Measurements from ENCODE around the gene KRT84. TPM values are rescaled to one million over a fixed set of nuclear protein-coding genes. Genes with fewer than 3 reads are reported as not detected.
A peak's percentile ranks its signal among the peaks of the same experiment; 100 is the strongest.

The KRT84 gene
- total RNA-seq, 6 donors from 2014 or later: not detected

GRCh38 chr12:52331833-52332232 is 53.6 kb downstream of the KRT84 start:
- Histone ChIP-seq H3K4me3 (no peak overlapping the region), H3K27ac (no peak overlapping the region), H3K9me3 (peaks cover 0 to 8% (median 0%) of the 10 kb centered on the region in 4 donors), H3K27me3 (no peaks in the 10 kb centered on the region), H3K4me1 (peaks cover 0 to 3% (median 0%) of the 10 kb centered on the region in 4 donors), H3K36me3 (no peaks in the 10 kb centered on the region)
- 76 to 94% methylated on average over 3 of the region's 3 CpGs for WGBS, 2 donors
- DNase-seq (no peak), ATAC-seq (ENCODE audit: low FRiP score in 2 of 2) (no peak)
- TF ChIP-seq EP300 (IDR thresholded peaks at IDR 0.05) (no peak), POLR2A (IDR thresholded peaks at IDR 0.05) (no peak), CTCF (IDR thresholded peaks at IDR 0.05) (no peak), POLR2AphosphoS5 (IDR thresholded peaks at IDR 0.05) (no peak)

DNA sequence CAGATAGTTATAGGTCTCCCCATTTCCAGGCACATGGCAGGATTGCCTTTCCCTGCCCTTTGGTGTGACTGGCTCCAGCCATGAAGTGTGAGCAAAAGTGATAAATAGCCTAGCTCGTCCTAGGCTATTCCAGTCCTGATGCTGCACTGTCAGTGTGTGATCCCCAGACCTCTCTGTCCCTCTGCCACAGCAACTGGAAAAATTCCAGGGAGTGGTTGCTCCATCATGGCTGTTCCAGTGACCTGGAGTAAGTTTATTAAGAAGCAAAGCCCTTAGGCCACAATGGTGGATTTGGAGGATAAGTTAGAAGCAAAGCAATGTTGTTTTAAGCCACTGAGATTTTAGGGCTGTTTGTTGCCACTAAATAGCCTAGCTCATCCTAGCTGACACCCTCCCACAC is 54.4 kb downstream of the KRT84 start:
- WGBS, 2 donors: 82% methylated on average over 1 of the region's 1 CpG; no CpG with 5 or more reads in 1 of the 2 donors
- Histone ChIP-seq H3K27me3 (no peaks in the 10 kb centered on the region), H3K4me3 (no peak overlapping the region), H3K36me3 (no peaks in the 10 kb centered on the region), H3K9me3 (peaks cover 0 to 4% (median 0%) of the 10 kb centered on the region in 4 donors), H3K27ac (no peak overlapping the region), H3K4me1 (peaks cover 0 to 3% (median 0%) of the 10 kb centered on the region in 4 donors)
- no peak for DNase-seq
- no peak for ATAC-seq (ENCODE audit: low FRiP score in 2 of 2)
- TF ChIP-seq CTCF (IDR thresholded peaks at IDR 0.05) (no peak), POLR2A (IDR thresholded peaks at IDR 0.05) (no peak), POLR2AphosphoS5 (IDR thresholded peaks at IDR 0.05) (no peak), EP300 (IDR thresholded peaks at IDR 0.05) (no peak)

DNA sequence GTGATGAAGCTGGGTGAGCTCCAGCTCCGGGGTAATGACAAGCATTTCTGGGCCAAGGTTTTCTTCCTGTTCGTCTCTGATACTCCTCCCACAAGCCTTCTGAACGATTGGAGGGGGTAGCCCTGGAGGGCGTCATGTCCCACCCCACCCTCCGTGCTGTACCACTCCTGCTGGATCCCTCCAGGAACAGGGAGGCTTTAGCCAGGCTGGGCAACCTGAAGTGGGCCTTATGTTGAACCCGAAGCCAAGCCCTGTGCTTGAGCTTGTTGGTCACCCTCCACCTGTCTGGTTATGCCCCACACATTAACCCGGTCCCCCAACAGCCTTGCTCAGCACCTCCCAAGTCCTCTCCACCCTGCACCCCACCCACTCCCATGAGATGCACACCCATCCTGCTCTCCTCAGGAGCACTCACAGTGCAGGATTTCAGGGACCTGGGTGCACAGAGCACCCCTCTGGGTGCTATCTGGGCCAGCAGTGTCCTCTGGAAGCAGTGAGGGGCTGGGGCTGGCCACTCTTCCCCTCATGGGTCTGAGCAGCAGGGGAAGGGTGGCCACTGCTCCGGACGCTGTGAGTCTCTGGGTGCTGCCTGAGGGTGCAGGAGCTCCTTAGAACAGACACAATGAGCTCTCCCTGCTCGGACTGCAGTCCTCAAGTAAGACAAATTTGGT is 57.5 kb downstream of the KRT84 start:
- H3K9me3 ChIP-seq: no peaks in the 10 kb centered on the region
- no peak overlapping the region for H3K4me3 ChIP-seq
- H3K27me3 ChIP-seq: no peaks in the 10 kb centered on the region
- H3K27ac ChIP-seq: no peak overlapping the region
- H3K4me1 ChIP-seq: peaks cover 0 to 3% (median 0%) of the 10 kb centered on the region in 4 donors
- no peaks in the 10 kb centered on the region for H3K36me3 ChIP-seq
- TF ChIP-seq EP300 (IDR thresholded peaks at IDR 0.05): no peak
- no peak for TF ChIP-seq CTCF (IDR thresholded peaks at IDR 0.05)
- TF ChIP-seq POLR2A (IDR thresholded peaks at IDR 0.05): no peak
- 65 to 67% methylated on average over 3 to 10 of the region's 10 CpGs for WGBS, 2 donors
- DNase-seq: peak in 1 of 2 donors; percentile 17
- peak in 1 of 2 donors; percentile 3 for ATAC-seq (ENCODE audit: low FRiP score in 2 of 2)

Other genes with a start within 250 kb of the KRT84 start
- gene KRT80, start 193.6 kb downstream of the KRT84 start, total RNA-seq: 10 to 100 TPM in 2 of 6 donors, 1 to 10 TPM in 4; 2.1 to 15.2 (median 6.6) TPM
- gene KRT7, start 152.4 kb downstream of the KRT84 start, total RNA-seq: 1,000 to 10,000 TPM in 2 of 6 donors, 100 to 1,000 TPM in 4; 247 to 1,279 (median 821) TPM
- gene KRT86, start 111.0 kb downstream of the KRT84 start, total RNA-seq: 1 to 10 TPM in 2 of 6 donors, under 1 TPM in 2, not detected in 2; 0.30 to 1.5 (median 0.93) TPM
- gene KRT81, start 94.1 kb downstream of the KRT84 start, total RNA-seq: 1 to 10 TPM in 1 of 6 donors, under 1 TPM in 3, not detected in 2; 0.39 to 1.4 (median 0.52) TPM
- gene KRT83, start 64.3 kb downstream of the KRT84 start, total RNA-seq: not detected
- not detected for gene KRT85, start 18.2 kb downstream of the KRT84 start, total RNA-seq
- not detected for gene KRT82, start 20.7 kb upstream of the KRT84 start, total RNA-seq
- not detected for gene KRT75, start 48.7 kb upstream of the KRT84 start, total RNA-seq
- under 1 TPM in 1 of 6 donors, not detected in 5; 0.17 TPM for gene KRT6B, start 66.5 kb upstream of the KRT84 start, total RNA-seq
- not detected for gene KRT6C, start 88.2 kb upstream of the KRT84 start, total RNA-seq
- 1 to 10 TPM in 4 of 6 donors, under 1 TPM in 1, not detected in 1; 0.61 to 4.5 (median 1.4) TPM for gene KRT6A, start 107.6 kb upstream of the KRT84 start, total RNA-seq
- 10 to 100 TPM in 1 of 6 donors, 1 to 10 TPM in 3, not detected in 2; 3.6 to 43.3 (median 4.8) TPM for gene KRT5, start 134.7 kb upstream of the KRT84 start, total RNA-seq
- not detected for gene KRT71, start 167.5 kb upstream of the KRT84 start, total RNA-seq
- gene KRT74, start 188.2 kb upstream of the KRT84 start, total RNA-seq: not detected
- gene KRT72, start 215.8 kb upstream of the KRT84 start, total RNA-seq: under 1 TPM in 2 of 6 donors, not detected in 4; 0.11 to 0.37 TPM
- gene KRT73, start 232.9 kb upstream of the KRT84 start, total RNA-seq: under 1 TPM in 2 of 6 donors, not detected in 4; 0.15 to 0.55 TPM